ENCODE data around the gene CRYBA4.

DNA sequence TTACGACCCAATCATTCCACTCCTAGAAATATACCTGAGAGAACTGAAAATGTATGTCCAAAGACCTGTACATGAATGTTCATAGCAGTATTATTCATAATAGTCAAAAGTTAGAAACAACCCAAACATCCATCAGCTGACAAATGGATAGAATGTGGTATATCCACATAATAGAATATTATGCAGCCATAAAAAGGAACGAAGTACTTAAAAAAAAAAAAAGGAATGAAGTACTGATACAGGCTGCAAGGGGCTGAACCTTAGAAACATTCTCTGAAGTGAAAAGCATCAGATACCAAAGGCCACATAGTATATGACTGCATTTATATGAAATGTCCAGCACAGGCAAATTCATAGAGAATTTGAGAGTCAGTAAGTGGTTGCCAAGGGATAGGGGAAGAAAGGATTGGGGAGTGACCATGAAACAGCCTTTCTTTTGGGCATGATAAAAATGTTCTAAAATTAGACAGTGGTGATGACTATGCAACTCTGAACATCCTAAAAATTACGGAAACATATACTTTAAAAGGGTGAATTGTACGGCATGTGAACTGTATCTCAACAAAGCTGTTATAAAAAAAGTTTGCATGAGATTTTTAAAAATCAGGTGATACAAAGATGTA lies 33.7 kb upstream of the CRYBA4 start:
- TF ChIP-seq, protein P1, sequence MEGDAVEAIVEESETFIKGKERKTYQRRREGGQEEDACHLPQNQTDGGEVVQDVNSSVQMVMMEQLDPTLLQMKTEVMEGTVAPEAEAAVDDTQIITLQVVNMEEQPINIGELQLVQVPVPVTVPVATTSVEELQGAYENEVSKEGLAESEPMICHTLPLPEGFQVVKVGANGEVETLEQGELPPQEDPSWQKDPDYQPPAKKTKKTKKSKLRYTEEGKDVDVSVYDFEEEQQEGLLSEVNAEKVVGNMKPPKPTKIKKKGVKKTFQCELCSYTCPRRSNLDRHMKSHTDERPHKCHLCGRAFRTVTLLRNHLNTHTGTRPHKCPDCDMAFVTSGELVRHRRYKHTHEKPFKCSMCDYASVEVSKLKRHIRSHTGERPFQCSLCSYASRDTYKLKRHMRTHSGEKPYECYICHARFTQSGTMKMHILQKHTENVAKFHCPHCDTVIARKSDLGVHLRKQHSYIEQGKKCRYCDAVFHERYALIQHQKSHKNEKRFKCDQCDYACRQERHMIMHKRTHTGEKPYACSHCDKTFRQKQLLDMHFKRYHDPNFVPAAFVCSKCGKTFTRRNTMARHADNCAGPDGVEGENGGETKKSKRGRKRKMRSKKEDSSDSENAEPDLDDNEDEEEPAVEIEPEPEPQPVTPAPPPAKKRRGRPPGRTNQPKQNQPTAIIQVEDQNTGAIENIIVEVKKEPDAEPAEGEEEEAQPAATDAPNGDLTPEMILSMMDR (IDR thresholded peaks at IDR 0.05) = no peak
- no peak for TF ChIP-seq EP300 (IDR thresholded peaks at IDR 0.05)
